D721Med (cell line): ENCODE results near the gene PSAPL1.

Source experiments
- DNase-seq: peaks from one replicate; pipeline ENCODE4 v3.0.0; 2011; ENCODE audit warnings: low spot score; ENCODE audit not compliant: insufficient read length
- FAIRE-seq: peaks from 2 replicates; lab custom pipeline; 2011; peaks lifted over from hg19 to GRCh38; lab: Jason Lieb, UNC
- CTCF ChIP-seq: IDR thresholded peaks from 2 replicates; pipeline ENCODE4 v1.5.1; 2012; ENCODE audit warnings: mild to moderate bottlenecking, control low read depth; ENCODE audit not compliant: insufficient read depth; ENCODE audit errors: missing control alignments

The PSAPL1 gene

GRCh38 chr4:7466904-7467303 lies 32.2 kb upstream of the PSAPL1 start:
- no peak for TF ChIP-seq CTCF
- DNase-seq (no peak), FAIRE-seq (no peak)

- TF ChIP-seq CTCF: no peak
- no peak for FAIRE-seq
- no peak for DNase-seq
Observed at GRCh38 chr4:7466215-7466614, 31.5 kb upstream of the PSAPL1 start.

GRCh38 chr4:7465017-7465416 lies 30.3 kb upstream of the PSAPL1 start:
- no peak for FAIRE-seq
- no peak for TF ChIP-seq CTCF

GRCh38 chr4:7464259-7464655 lies 29.5 kb upstream of the PSAPL1 start:
- TF ChIP-seq CTCF: no peak
- DNase-seq: no peak
- FAIRE-seq: no peak

More at GRCh38 chr4:7465017-7465416, 30.3 kb upstream of the PSAPL1 start:
- no peak for DNase-seq

GRCh38 chr4:7463566-7464258 lies 29.0 kb upstream of the PSAPL1 start:
- DNase-seq (no peak), FAIRE-seq (no peak)
- TF ChIP-seq CTCF: no peak

GRCh38 chr4:7462509-7462971 lies 27.8 kb upstream of the PSAPL1 start:
- TF ChIP-seq CTCF: no peak
- FAIRE-seq (no peak), DNase-seq (no peak)

GRCh38 chr4:7461230-7461629 lies 26.5 kb upstream of the PSAPL1 start:
- FAIRE-seq (no peak), DNase-seq (no peak)
- TF ChIP-seq CTCF: no peak
